SIG-M5 (cell line): ENCODE measurements around the gene GYG2.
"Not testable (repeated sequence)": the region's sequence is repeated elsewhere in the genome, so short reads cannot be mapped to it uniquely, and the experiment has no call there.

Experiments
- DNase-seq: peaks from one replicate; lab custom pipeline; 2025; lab: John Stamatoyannopoulos, UW

Gene GYG2

GRCh38 chrX:2871831-2872230 is 43.1 kb downstream of the GYG2 start:
- DNase-seq: no peak

- DNase-seq: no peak
These were observed 44.0 kb downstream of the GYG2 start for GRCh38 chrX:2872671-2873277.

- DNase-seq: no peak
These were observed 45.7 kb downstream of the GYG2 start for GRCh38 chrX:2874222-2875135.

- no peak for DNase-seq
These were observed 46.4 kb downstream of the GYG2 start for GRCh38 chrX:2875136-2875481.

GRCh38 chrX:2875798-2876399 is 47.2 kb downstream of the GYG2 start:
- no peak for DNase-seq

GRCh38 chrX:2878563-2878962 is 49.8 kb downstream of the GYG2 start:
- DNase-seq: no peak

GRCh38 chrX:2879670-2880069 is 50.9 kb downstream of the GYG2 start:
- no peak for DNase-seq

GRCh38 chrX:2883770-2884169 is 55.0 kb downstream of the GYG2 start:
- DNase-seq: no peak

GRCh38 chrX:2888309-2888708 is 59.6 kb downstream of the GYG2 start:
- peak; percentile 31 for DNase-seq

- DNase-seq: no peak
These were observed 60.4 kb downstream of the GYG2 start for GRCh38 chrX:2889045-2889605.

- not testable (repeated sequence) for DNase-seq
These were observed 61.2 kb downstream of the GYG2 start for GRCh38 chrX:2889706-2890490.

GRCh38 chrX:2890536-2891460 is 62.1 kb downstream of the GYG2 start:
- not testable (repeated sequence) for DNase-seq

GRCh38 chrX:2892816-2893215 is 64.1 kb downstream of the GYG2 start:
- DNase-seq: no peak

GRCh38 chrX:2894885-2895292 is 66.2 kb downstream of the GYG2 start:
- DNase-seq: peak; percentile 33

- no peak for DNase-seq
These were observed 68.6 kb downstream of the GYG2 start for GRCh38 chrX:2897311-2897689.

- not testable (repeated sequence) for DNase-seq
These were observed 69.2 kb downstream of the GYG2 start for GRCh38 chrX:2897690-2898623.

- no peak for DNase-seq
These were observed 70.2 kb downstream of the GYG2 start for GRCh38 chrX:2898846-2899512.

GRCh38 chrX:2901367-2902036 is 72.8 kb downstream of the GYG2 start:
- DNase-seq: no peak

- no peak for DNase-seq
These were observed 74.1 kb downstream of the GYG2 start for GRCh38 chrX:2902841-2903240.
